GM18873 (cell line): ENCODE data around the gene LRRC34.
A peak's percentile ranks its signal among the peaks of the same experiment; 100 is the strongest.

Source experiments
- ATAC-seq: cut with Tn5 transposase; IDR thresholded peaks from one replicate; pipeline ENCODE4 v1.9.1; 2021; ENCODE audit warnings: mild to moderate bottlenecking, moderate library complexity, moderate number of reproducible peaks; ENCODE audit not compliant: unreplicated experiment, low FRiP score

Gene LRRC34

GRCh38 chr3:169769287-169770181, 43.2 kb downstream of the LRRC34 start, which contains the start of gene ACTRT3:
TSS of gene ACTRT3 (minus strand) at chr3:169769561. CDS start at chr3:169769520, 41 bp downstream.
- no peak for ATAC-seq

- peak; percentile 59 for ATAC-seq
These were observed 47.7 kb downstream of the LRRC34 start, which contains the start of gene TERC for GRCh38 chr3:169764882-169765612. TSS of gene TERC (minus strand) at chr3:169765060.

- ATAC-seq = peak; percentile 32
These were observed 48.3 kb downstream of the LRRC34 start for GRCh38 chr3:169764312-169764881.

GRCh38 chr3:169760479-169760878, 52.2 kb downstream of the LRRC34 start:
- ATAC-seq = no peak

GRCh38 chr3:169759256-169759655, 53.4 kb downstream of the LRRC34 start:
- ATAC-seq = no peak

GRCh38 chr3:169758359-169758994, 54.2 kb downstream of the LRRC34 start:
- no peak for ATAC-seq

- ATAC-seq = no peak
These were observed 57.2 kb downstream of the LRRC34 start for GRCh38 chr3:169755488-169755887.

GRCh38 chr3:169754711-169755110, 58.0 kb downstream of the LRRC34 start:
- no peak for ATAC-seq

- ATAC-seq = no peak
These were observed 60.8 kb downstream of the LRRC34 start for GRCh38 chr3:169751875-169752274.

GRCh38 chr3:169750665-169751064, 62.0 kb downstream of the LRRC34 start:
- ATAC-seq = no peak

- ATAC-seq = no peak
These were observed 64.0 kb downstream of the LRRC34 start for GRCh38 chr3:169748670-169749069.

GRCh38 chr3:169746924-169747323, 65.8 kb downstream of the LRRC34 start:
- ATAC-seq = no peak

GRCh38 chr3:169744366-169745054, 68.2 kb downstream of the LRRC34 start:
- ATAC-seq = no peak
